K562 (cell line): Measurements from ENCODE around the gene HS2ST1. TPM values are rescaled to one million over a fixed set of nuclear protein-coding genes. Genes with fewer than 3 reads are reported as not detected.

Source experiments
- CSDE1 ChIP-seq, 2 experiments: fragments of 450-650 bp; IDR thresholded peaks; 2 replicates each; pipeline ENCODE4 v1.6.1; 2016; ENCODE audit warnings: mild to moderate bottlenecking in 1 of 2
- CTBP1 ChIP-seq: fragments of 450-650 bp; IDR thresholded peaks from 2 replicates; pipeline ENCODE4 v1.6.1; 2016; ENCODE audit warnings: borderline replicate concordance
- ETS1 ChIP-seq: conservative IDR thresholded peaks from 2 replicates; pipeline ENCODE4 v1.6.1; 2011; ENCODE audit warnings: low read depth, mild to moderate bottlenecking, low read length; ENCODE audit not compliant: control insufficient read depth
- FOXP1 ChIP-seq: sonication (generic); formaldehyde crosslinking; IDR thresholded peaks from 2 replicates; pipeline ENCODE4 v1.8.0; 2022; ENCODE audit warnings: mild to moderate bottlenecking, missing genetic modification reagents
- GMEB1 ChIP-seq: fragments of 250-450 bp; sonication (Bioruptor Pico); IDR thresholded peaks from 2 replicates; pipeline ENCODE4 v1.4.0; 2020; ENCODE audit warnings: mild to moderate bottlenecking
- HMG20A ChIP-seq: fragments of 450-650 bp; formaldehyde crosslinking; conservative IDR thresholded peaks from 2 replicates; pipeline ENCODE4 v1.4.0; 2020; ENCODE audit warnings: mild to moderate bottlenecking, mixed read lengths
- LEF1 ChIP-seq: fragments of 450-650 bp; IDR thresholded peaks from 2 replicates; pipeline ENCODE4 v1.6.1; 2016; ENCODE audit warnings: mild to moderate bottlenecking
- NCOA4 ChIP-seq: fragments of 450-650 bp; IDR thresholded peaks from 2 replicates; pipeline ENCODE4 v1.6.1; 2018; ENCODE audit warnings: mild to moderate bottlenecking; ENCODE audit not compliant: partially characterized antibody
- NCOR1 ChIP-seq: fragments of 450-650 bp; IDR thresholded peaks from 2 replicates; pipeline ENCODE4 v1.6.1; 2016; ENCODE audit warnings: mild to moderate bottlenecking, moderate library complexity
- NELFE ChIP-seq: IDR thresholded peaks from 2 replicates; pipeline ENCODE4 v1.6.1; 2011; ENCODE audit warnings: mild to moderate bottlenecking; ENCODE audit not compliant: insufficient read depth, insufficient read length
- REST ChIP-seq, 2 experiments: fragments of 450-650 bp; formaldehyde crosslinking in 1 of 2; IDR thresholded peaks; 2 replicates each; pipeline versions ENCODE4 v1.4.0 to v1.6.1; 2014 to 2020; ENCODE audit warnings: mild to moderate bottlenecking in 2 of 2, borderline replicate concordance in 1 of 2, low read depth in 1 of 2
- RUNX1 ChIP-seq: sonication (generic); IDR thresholded peaks from 2 replicates; pipeline ENCODE4 v1.6.1; 2016; ENCODE audit warnings: antibody characterized with exemption, low read depth
- SP2 ChIP-seq: IDR thresholded peaks from 2 replicates; pipeline ENCODE4 v1.6.1; 2011; ENCODE audit warnings: mild to moderate bottlenecking, low read depth, low read length, moderate library complexity; ENCODE audit not compliant: poor library complexity, severe bottlenecking; ENCODE audit errors: extremely low read depth
- SRF ChIP-seq, 2 experiments: fragments of 250-450, 450-650 bp in 1 of 2; sonication (Bioruptor Pico) in 1 of 2; sonication (generic) in 1 of 2; formaldehyde crosslinking; IDR thresholded peaks; 2 replicates each; pipeline versions ENCODE4 v1.5.0 to v1.5.1; 2020 to 2022; ENCODE audit warnings: mild to moderate bottlenecking in 1 of 2, missing genetic modification reagents in 1 of 2
- U2AF1 ChIP-seq: fragments of 200-400 bp; formaldehyde crosslinking; optimal IDR thresholded peaks from 2 replicates; pipeline ENCODE3; 2017; ENCODE audit warnings: mild to moderate bottlenecking, low read depth, low read length, moderate library complexity
- ZNF239 ChIP-seq: fragments of 250-450 bp; sonication (Bioruptor Pico); IDR thresholded peaks from 2 replicates; pipeline ENCODE4 v1.4.0; 2020; ENCODE audit warnings: mild to moderate bottlenecking
- ZNF316 ChIP-seq: fragments of 450-650 bp; IDR thresholded peaks from 2 replicates; pipeline ENCODE4 v1.6.1; 2016
- ZNF354B ChIP-seq: fragments of 250-450 bp; sonication (Bioruptor Pico); IDR thresholded peaks from 2 replicates; pipeline ENCODE4 v1.4.0; 2020
- polyA plus RNA-seq, 8 experiments: library from polyadenylated mRNA; depleted of rRNA in 4 of 8; stranded (reverse) in 5 of 8; unstranded in 3 of 8; fragments of >200 nt; fragmentation: Nextera tagmentation in 2 of 8; fragmentation: Illumina TruSeq in 1 of 8; extraction: Ambion mirVana in 2 of 8; extraction: Trizol in 1 of 8; gene quantifications; 2 replicates each; pipeline versions ENCODE4 v1.2.1 to v1.2.3, GENCODE V29; 2011 to 2014; ENCODE audit warnings: inconsistent platforms in 1 of 8, missing spikeins in 1 of 8
- total RNA-seq, 7 experiments: library from RNA; depleted of rRNA in 6 of 7; stranded (reverse); fragments of >200 nt in 6 of 7; fragmentation: Illumina TruSeq in 2 of 7; extraction: Trizol in 2 of 7; gene quantifications; 2 replicates each; pipeline versions ENCODE4 v1.2.1 to v1.2.3, GENCODE V29; 2011 to 2021; ENCODE audit warnings: low replicate concordance in 1 of 7

Gene HS2ST1
- total and polyA plus RNA-seq, 9 of the 15 experiments (the other 6 are each of a cell fraction or from before 2014, with no cell fraction given), result 7.7 to 43.3 (median 25.8) TPM

DNA sequence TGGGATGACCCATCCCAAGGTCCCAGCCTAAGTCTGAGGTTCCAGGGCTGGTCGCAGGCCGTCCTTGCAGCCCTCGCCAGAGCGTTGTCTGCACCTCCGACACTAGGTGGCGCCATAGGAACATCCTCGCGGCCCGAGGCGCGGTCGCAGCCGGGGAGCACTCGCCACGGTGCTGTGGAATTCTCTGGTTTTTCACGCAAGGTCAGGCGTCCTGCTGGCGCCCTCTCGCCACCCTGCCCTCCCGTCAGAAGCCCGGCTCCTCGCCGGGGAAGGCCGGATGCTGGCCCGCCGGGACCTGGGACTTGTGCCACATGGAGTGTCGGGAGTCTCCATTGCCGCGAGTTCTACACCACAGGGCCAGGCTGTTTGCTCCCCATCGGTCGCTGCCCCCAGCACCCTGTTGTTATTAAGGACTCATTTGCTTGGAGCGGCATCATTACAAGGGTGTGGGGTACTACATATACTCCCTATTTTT lies 217.4 kb downstream of the HS2ST1 start (continued):
- TF ChIP-seq GMEB1 (no peak), NELFE (no peak), HMG20A (CRISPR knock-in tag) (no peak), ZNF354B (no peak), SRF (CRISPR knock-in tag; IDR thresholded peaks at IDR 0.05) (no peak), ZNF239 (CRISPR knock-in tag) (no peak), CTBP1 (peak; percentile 53; the same call in 1 of the 2 replicates), CSDE1 (IDR thresholded peaks at IDR 0.05) (no peak), FOXP1 (CRISPR knock-in tag) (no peak), RUNX1 (no peak), NCOR1 (no peak), ZNF316 (no peak), ETS1 (no peak), SP2 (no peak), U2AF1 (no peak), REST (IDR thresholded peaks at IDR 0.05; ENCODE audit: borderline replicate concordance) (peak; percentile 60; the same call in 1 of the 2 replicates), REST (CRISPR knock-in tag; IDR thresholded peaks at IDR 0.05; ENCODE audit: low read depth) (no peak), LEF1 (no peak), NCOA4 (no peak)
